H1 (cell line): ENCODE data around the gene ASXL1.

Experiments
- CBX5 ChIP-seq: fragments of 300-800, 300-1000 bp; sonication (generic); IDR thresholded peaks from 2 replicates; pipeline ENCODE4 v1.7.1; 2016; ENCODE audit warnings: antibody characterized with exemption, low read length, low read depth
- CHD1 ChIP-seq: IDR thresholded peaks from 2 replicates; pipeline ENCODE4 v1.6.1; 2012; ENCODE audit warnings: low read depth, low read length, improper control_type of control experiment
- CREB1 ChIP-seq: IDR thresholded peaks from 2 replicates; pipeline ENCODE4 v1.6.1; 2012; ENCODE audit warnings: inconsistent platforms
- CTCF ChIP-seq, 3 experiments: IDR thresholded peaks; 1 replicate in 2 of 3; 2 replicates in 1 of 3; pipeline versions ENCODE4 v1.5.1 to v1.6.1; 2011; ENCODE audit warnings: low read length in 3 of 3, mild to moderate bottlenecking in 3 of 3, inconsistent platforms in 2 of 3, low read depth in 1 of 3, moderate library complexity in 1 of 3; ENCODE audit not compliant: insufficient read depth in 1 of 3; ENCODE audit errors: control extremely low read depth in 1 of 3
- FOSL1 ChIP-seq: IDR thresholded peaks from 2 replicates; pipeline ENCODE4 v1.6.1; 2011; ENCODE audit warnings: mild to moderate bottlenecking, low read depth, low read length, moderate library complexity; ENCODE audit not compliant: insufficient read depth
- HDAC2 ChIP-seq, 2 experiments: fragments of 300-600 bp in 1 of 2; sonication (generic) in 1 of 2; IDR thresholded peaks; 2 replicates each; pipeline ENCODE4 v1.6.1; 2011 to 2012; ENCODE audit warnings: low read depth in 2 of 2, low read length in 2 of 2, mild to moderate bottlenecking in 2 of 2, moderate library complexity in 2 of 2, borderline replicate concordance in 1 of 2, inconsistent platforms in 1 of 2
- KDM4A ChIP-seq: IDR thresholded peaks from one replicate; pipeline ENCODE4 v1.7.1; 2012; ENCODE audit warnings: low read depth, mild to moderate bottlenecking, moderate library complexity, low read length, inconsistent platforms; ENCODE audit not compliant: severe bottlenecking
- POLR2A ChIP-seq, 2 experiments: IDR thresholded peaks; 1 replicate in 1 of 2; 2 replicates in 1 of 2; pipeline ENCODE4 v1.6.1; 2011; ENCODE audit warnings: low read depth in 2 of 2, low read length in 2 of 2, mild to moderate bottlenecking in 2 of 2; ENCODE audit errors: control extremely low read depth in 1 of 2
- POLR2AphosphoS5 ChIP-seq: IDR thresholded peaks from 2 replicates; pipeline ENCODE4 v1.6.1; 2011; ENCODE audit warnings: low read depth, low read length
- RBBP5 ChIP-seq: IDR thresholded peaks from 2 replicates; pipeline ENCODE4 v1.7.1; 2012; ENCODE audit warnings: low read depth, mild to moderate bottlenecking, inconsistent platforms, low read length, moderate library complexity, borderline replicate concordance
- SP2 ChIP-seq: IDR thresholded peaks from 2 replicates; pipeline ENCODE4 v1.6.1; 2012; ENCODE audit warnings: mild to moderate bottlenecking, low read length, inconsistent platforms
- SUZ12 ChIP-seq: fragments of 200-600 bp; sonication (generic); IDR thresholded peaks from 2 replicates; pipeline ENCODE4 v1.6.1; 2012; ENCODE audit warnings: mild to moderate bottlenecking, inconsistent platforms, low read length, moderate library complexity, mixed read lengths

- TF ChIP-seq CTCF (IDR thresholded peaks at IDR 0.05; ENCODE audit: control extremely low read depth in 1 of 3, insufficient read depth in 1 of 3, low read depth in 1 of 3, low read length in 3 of 3), result no peak
- no peak for TF ChIP-seq CREB1
- no peak for TF ChIP-seq SP2
- no peak for TF ChIP-seq RBBP5
- TF ChIP-seq HDAC2 (IDR thresholded peaks at IDR 0.05; ENCODE audit: borderline replicate concordance in 1 of 2, low read depth in 2 of 2, low read length in 2 of 2), result no peak
- no peak for TF ChIP-seq POLR2AphosphoS5
- no peak for TF ChIP-seq CHD1
- TF ChIP-seq POLR2A (IDR thresholded peaks at IDR 0.05; ENCODE audit: control extremely low read depth in 1 of 2, low read depth in 2 of 2, low read length in 2 of 2), result no peak
- TF ChIP-seq FOSL1, result no peak
- TF ChIP-seq CBX5, result no peak
- no peak for TF ChIP-seq SUZ12
- TF ChIP-seq KDM4A, result no peak
These were observed 63.2 kb downstream of the ASXL1 start for GRCh38 chr20:32421290-32421689.
